ENCODE results near the gene BRD1. TPM values are rescaled to one million over a fixed set of nuclear protein-coding genes. Genes with fewer than 3 reads are reported as not detected.

Gene BRD1
- total RNA-seq, 1 experiment from 2014 or later = 31.3 TPM

DNA sequence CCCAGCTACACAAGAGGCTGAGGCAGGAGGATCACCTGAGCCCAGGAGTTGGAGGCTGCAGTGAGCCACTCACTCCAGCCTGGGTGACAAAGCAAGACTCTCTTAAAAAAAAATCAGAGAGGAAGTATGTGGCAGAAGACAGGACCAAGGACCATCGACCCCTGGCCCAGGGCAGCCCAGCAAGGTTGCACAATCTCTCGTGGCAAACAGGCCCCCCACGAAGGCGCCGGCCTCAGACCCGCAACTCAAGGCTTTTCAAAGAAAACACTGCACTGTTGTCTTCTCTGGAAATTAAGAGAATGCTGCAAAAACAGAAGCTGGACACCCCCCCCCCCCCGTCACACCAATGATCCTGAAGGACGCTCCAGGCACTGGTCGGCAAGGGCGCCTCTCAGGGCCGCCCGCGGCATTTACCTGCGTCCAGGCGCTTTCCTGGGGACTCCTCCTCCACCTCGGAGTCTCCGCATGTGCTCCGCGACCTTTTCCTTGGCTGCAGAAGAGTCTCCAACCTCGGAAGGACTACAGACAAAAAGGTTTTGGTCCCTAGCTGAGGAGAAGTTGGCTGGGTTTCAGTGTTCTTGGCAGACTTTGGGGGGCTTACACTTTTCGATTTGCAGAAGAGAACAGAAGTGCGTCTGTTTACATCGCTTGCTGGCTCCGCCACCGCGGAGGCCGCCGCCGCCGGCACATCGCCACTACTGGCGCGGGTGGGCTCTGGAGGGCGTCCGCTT, 40.5 kb downstream of the BRD1 start:
- POLR2A ChIA-PET = no interaction called here
- ATAC-seq (no peak), DNase-seq (ENCODE audit: low read depth, low spot score) (no peak)
- no peaks in the 10 kb centered on the region for H4K20me1 ChIP-seq (ENCODE audit: insufficient read depth)
- no peak overlapping the region for H3K4me3 ChIP-seq (replicated peaks in 1 of 2; ENCODE audit: low read depth in 1 of 2, low read length in 2 of 2)
- no peaks in the 10 kb centered on the region for H3K27me3 ChIP-seq (ENCODE audit: insufficient read depth, low read length)
- RAD21 ChIA-PET (ENCODE audit: low non-redundant PET in 1 of 2, low total read pairs in 2 of 2, uncharacterized antibody in 2 of 2, unreplicated experiment in 2 of 2) = no interaction called here
- no peak overlapping the region for H3K9ac ChIP-seq (ENCODE audit: low read length)
- H3K4me2 ChIP-seq (ENCODE audit: low read length) = no peak overlapping the region
- intact Hi-C loops (cut with micrococcal nuclease) = no loop called here
- H3K4me1 ChIP-seq (ENCODE audit: control insufficient read depth in 1 of 2, insufficient read depth in 2 of 2, low read length in 2 of 2) = no peaks in the 10 kb centered on the region
- H3K9me3 ChIP-seq (ENCODE audit: control insufficient read depth in 1 of 2, insufficient read depth in 1 of 2, low read depth in 1 of 2, low read length in 2 of 2) = no peaks in the 10 kb centered on the region
- BruUV-seq (replicated peaks) = no TSS peak
- H3K36me3 ChIP-seq (ENCODE audit: control insufficient read depth in 1 of 2, insufficient read depth in 2 of 2, low read length in 2 of 2) = peaks cover 16 to 34% of the 10 kb centered on the region in 2 experiments; a peak in 3 of 4 replicates
- CTCF ChIA-PET = no interaction called here
- TF ChIP-seq ELF1 (IDR thresholded peaks at IDR 0.05; ENCODE audit: borderline replicate concordance, low read depth) (no peak), CEBPB (IDR thresholded peaks at IDR 0.05; ENCODE audit: low read depth) (no peak), SIN3A (IDR thresholded peaks at IDR 0.05; ENCODE audit: low read depth) (no peak), FOSL1 (IDR thresholded peaks at IDR 0.05; ENCODE audit: low read depth) (no peak), SP1 (IDR thresholded peaks at IDR 0.05; ENCODE audit: low read depth) (no peak)
- no peak overlapping the region for H2AFZ ChIP-seq (ENCODE audit: low read depth, low read length, poor library complexity, severe bottlenecking)
- no peaks in the 10 kb centered on the region for H3K9me2 ChIP-seq (ENCODE audit: insufficient read depth)
- H3K27ac ChIP-seq (ENCODE audit: low read depth, low read length) = no peak overlapping the region
- peaks cover 74% of the 10 kb centered on the region for H3K79me2 ChIP-seq (ENCODE audit: insufficient read depth, low read length)

- Histone ChIP-seq H3K9ac (ENCODE audit: low read length) (no peak overlapping the region), H2AFZ (ENCODE audit: low read depth, low read length, poor library complexity, severe bottlenecking) (no peak overlapping the region), H4K20me1 (ENCODE audit: insufficient read depth) (no peaks in the 10 kb centered on the region), H3K4me1 (ENCODE audit: control insufficient read depth in 1 of 2, insufficient read depth in 2 of 2, low read length in 2 of 2) (no peaks in the 10 kb centered on the region), H3K36me3 (ENCODE audit: control insufficient read depth in 1 of 2, insufficient read depth in 2 of 2, low read length in 2 of 2) (peaks cover 12 to 32% of the 10 kb centered on the region in 2 experiments; a peak in 3 of 4 replicates), H3K79me2 (ENCODE audit: insufficient read depth, low read length) (peaks cover 73% of the 10 kb centered on the region), H3K9me3 (ENCODE audit: control insufficient read depth in 1 of 2, insufficient read depth in 1 of 2, low read depth in 1 of 2, low read length in 2 of 2) (no peaks in the 10 kb centered on the region), H3K4me2 (ENCODE audit: low read length) (no peak overlapping the region), H3K4me3 (replicated peaks in 1 of 2; ENCODE audit: low read depth in 1 of 2, low read length in 2 of 2) (no peak overlapping the region), H3K9me2 (ENCODE audit: insufficient read depth) (no peaks in the 10 kb centered on the region), H3K27ac (ENCODE audit: low read depth, low read length) (no peak overlapping the region), H3K27me3 (ENCODE audit: insufficient read depth, low read length) (no peaks in the 10 kb centered on the region)
- no peak for ATAC-seq
- DNase-seq (ENCODE audit: low read depth, low spot score) = no peak
- BruUV-seq (replicated peaks) = no TSS peak
- TF ChIP-seq EZH2 (IDR thresholded peaks at IDR 0.05) (no peak), EGR1 (IDR thresholded peaks at IDR 0.05; ENCODE audit: low read depth) (no peak), CBX3 (IDR thresholded peaks at IDR 0.05; ENCODE audit: low read depth) (no peak), FOSL1 (IDR thresholded peaks at IDR 0.05; ENCODE audit: low read depth) (no peak)
- TF ChIP-seq, protein P1, sequence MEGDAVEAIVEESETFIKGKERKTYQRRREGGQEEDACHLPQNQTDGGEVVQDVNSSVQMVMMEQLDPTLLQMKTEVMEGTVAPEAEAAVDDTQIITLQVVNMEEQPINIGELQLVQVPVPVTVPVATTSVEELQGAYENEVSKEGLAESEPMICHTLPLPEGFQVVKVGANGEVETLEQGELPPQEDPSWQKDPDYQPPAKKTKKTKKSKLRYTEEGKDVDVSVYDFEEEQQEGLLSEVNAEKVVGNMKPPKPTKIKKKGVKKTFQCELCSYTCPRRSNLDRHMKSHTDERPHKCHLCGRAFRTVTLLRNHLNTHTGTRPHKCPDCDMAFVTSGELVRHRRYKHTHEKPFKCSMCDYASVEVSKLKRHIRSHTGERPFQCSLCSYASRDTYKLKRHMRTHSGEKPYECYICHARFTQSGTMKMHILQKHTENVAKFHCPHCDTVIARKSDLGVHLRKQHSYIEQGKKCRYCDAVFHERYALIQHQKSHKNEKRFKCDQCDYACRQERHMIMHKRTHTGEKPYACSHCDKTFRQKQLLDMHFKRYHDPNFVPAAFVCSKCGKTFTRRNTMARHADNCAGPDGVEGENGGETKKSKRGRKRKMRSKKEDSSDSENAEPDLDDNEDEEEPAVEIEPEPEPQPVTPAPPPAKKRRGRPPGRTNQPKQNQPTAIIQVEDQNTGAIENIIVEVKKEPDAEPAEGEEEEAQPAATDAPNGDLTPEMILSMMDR (IDR thresholded peaks at IDR 0.05 in 2 of 3, conservative IDR thresholded peaks at IDR 0.05 in 1 of 3; ENCODE audit: borderline replicate concordance in 1 of 3, insufficient read depth in 1 of 3, low read depth in 2 of 3, low read length in 2 of 3) = no peak
- intact Hi-C loops (cut with micrococcal nuclease) = no loop called here
- ChIA-PET POLR2A (no interaction called here), CTCF (no interaction called here), RAD21 (ENCODE audit: low non-redundant PET in 1 of 2, low total read pairs in 2 of 2, uncharacterized antibody in 2 of 2, unreplicated experiment in 2 of 2) (no interaction called here)
Observed at GRCh38 chr22:49785841-49786471, 41.7 kb downstream of the BRD1 start.
